ENCODE results near the gene LEKR1.

The LEKR1 gene

GRCh38 chr3:156974931-156975330 lies 148.8 kb downstream of the LEKR1 start:
- H3K27ac Mint-ChIP-seq: no peak overlapping the region
- H3K9me3 Mint-ChIP-seq: no peaks in the 10 kb centered on the region
- H3K36me3 Mint-ChIP-seq (ENCODE audit: low read depth): no peaks in the 10 kb centered on the region
- H3K4me1 Mint-ChIP-seq (ENCODE audit: low read depth): peaks cover 10% of the 10 kb centered on the region
- intact Hi-C loops (cut with micrococcal nuclease): no loop called here
- H3K4me3 Mint-ChIP-seq: no peak overlapping the region
- H3K27me3 Mint-ChIP-seq: no peaks in the 10 kb centered on the region

DNA sequence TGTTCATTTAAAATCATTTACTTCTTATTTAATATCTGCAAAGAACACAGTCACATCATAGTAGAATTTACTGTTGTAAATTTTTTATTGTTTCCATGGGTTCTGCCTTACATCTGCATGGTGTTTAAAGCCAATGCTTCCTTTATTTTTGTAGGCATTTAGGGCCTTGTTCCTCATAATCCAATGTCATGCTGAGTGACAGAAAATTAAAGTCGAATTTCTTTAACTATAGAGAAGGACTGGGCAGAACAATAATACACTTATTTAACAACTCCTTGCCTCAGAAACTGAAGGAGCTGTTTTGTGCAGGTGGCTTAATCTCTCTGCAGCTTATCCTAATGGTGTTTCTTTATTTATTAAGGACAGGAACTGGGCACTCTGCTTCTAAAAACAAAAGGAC lies 149.6 kb downstream of the LEKR1 start:
- H3K9me3 Mint-ChIP-seq: no peaks in the 10 kb centered on the region
- H3K4me3 Mint-ChIP-seq: no peak overlapping the region
- H3K36me3 Mint-ChIP-seq (ENCODE audit: low read depth): no peaks in the 10 kb centered on the region
- intact Hi-C loops (cut with micrococcal nuclease): no loop called here
- peaks cover 10% of the 10 kb centered on the region for H3K4me1 Mint-ChIP-seq (ENCODE audit: low read depth)
- H3K27me3 Mint-ChIP-seq: no peaks in the 10 kb centered on the region
- H3K27ac Mint-ChIP-seq: no peak overlapping the region

DNA sequence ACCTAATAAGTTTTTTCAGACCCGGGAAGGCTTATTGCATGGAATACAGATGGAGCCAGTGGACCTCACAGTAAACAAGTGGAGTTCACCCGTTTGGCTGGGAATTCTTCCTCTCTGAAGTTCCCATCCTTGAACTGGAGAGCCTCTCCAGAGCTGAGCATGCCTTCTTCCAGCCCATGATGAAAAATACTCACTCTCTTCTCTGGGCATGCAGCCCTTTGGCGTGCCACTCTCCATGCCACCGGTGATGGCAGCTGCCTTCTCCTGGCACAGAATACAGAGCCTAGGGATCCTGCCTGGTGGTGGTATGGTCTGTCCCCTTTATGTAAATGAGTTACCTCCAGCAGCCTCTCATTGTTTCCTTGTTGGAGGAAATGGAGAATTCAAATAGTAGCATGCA lies 150.8 kb downstream of the LEKR1 start:
- H3K4me1 Mint-ChIP-seq (ENCODE audit: low read depth): peaks cover 10% of the 10 kb centered on the region
- H3K4me3 Mint-ChIP-seq: no peak overlapping the region
- H3K36me3 Mint-ChIP-seq (ENCODE audit: low read depth): no peaks in the 10 kb centered on the region
- H3K27me3 Mint-ChIP-seq: no peaks in the 10 kb centered on the region
- no peak overlapping the region for H3K27ac Mint-ChIP-seq
- no peaks in the 10 kb centered on the region for H3K9me3 Mint-ChIP-seq
- intact Hi-C loops (cut with micrococcal nuclease): no loop called here

- no peaks in the 10 kb centered on the region for H3K36me3 Mint-ChIP-seq (ENCODE audit: low read depth)
- no peak overlapping the region for H3K4me3 Mint-ChIP-seq
- peak overlapping the region; percentile 78 for H3K27ac Mint-ChIP-seq
- peaks cover under 1% of the 10 kb centered on the region for H3K27me3 Mint-ChIP-seq
- no peaks in the 10 kb centered on the region for H3K9me3 Mint-ChIP-seq
- intact Hi-C loops (cut with micrococcal nuclease): no loop called here
- H3K4me1 Mint-ChIP-seq (ENCODE audit: low read depth): peaks cover 10% of the 10 kb centered on the region
These were observed 152.4 kb downstream of the LEKR1 start for GRCh38 chr3:156978481-156978961.

DNA sequence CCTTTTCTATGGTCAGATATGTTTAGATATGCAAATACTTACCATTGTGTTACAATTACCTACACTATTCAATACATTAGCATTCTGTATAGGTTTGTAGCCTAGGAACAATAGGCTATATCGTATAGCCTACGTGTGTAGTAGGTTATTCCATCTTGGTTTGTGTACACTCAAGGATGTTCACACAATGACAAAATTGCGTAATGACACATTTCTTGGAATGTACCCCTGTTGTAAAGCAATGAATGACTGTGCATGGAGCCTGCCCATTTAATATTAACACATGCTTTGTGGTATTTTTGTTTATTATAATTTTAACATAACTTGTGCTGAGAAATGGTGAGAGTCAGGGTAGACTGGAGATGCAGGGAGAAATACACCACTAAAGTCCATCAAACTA lies 154.9 kb downstream of the LEKR1 start:
- no peak overlapping the region for H3K27ac Mint-ChIP-seq
- H3K27me3 Mint-ChIP-seq: peaks cover 2% of the 10 kb centered on the region
- intact Hi-C loops (cut with micrococcal nuclease): loop anchor here (10.0 kb wide), 1 partner anchor 94 kb away; no protein-coding TSS in a partner anchor
- no peak overlapping the region for H3K4me3 Mint-ChIP-seq
- H3K4me1 Mint-ChIP-seq (ENCODE audit: low read depth): peaks cover 15% of the 10 kb centered on the region
- no peaks in the 10 kb centered on the region for H3K36me3 Mint-ChIP-seq (ENCODE audit: low read depth)
- no peaks in the 10 kb centered on the region for H3K9me3 Mint-ChIP-seq

DNA sequence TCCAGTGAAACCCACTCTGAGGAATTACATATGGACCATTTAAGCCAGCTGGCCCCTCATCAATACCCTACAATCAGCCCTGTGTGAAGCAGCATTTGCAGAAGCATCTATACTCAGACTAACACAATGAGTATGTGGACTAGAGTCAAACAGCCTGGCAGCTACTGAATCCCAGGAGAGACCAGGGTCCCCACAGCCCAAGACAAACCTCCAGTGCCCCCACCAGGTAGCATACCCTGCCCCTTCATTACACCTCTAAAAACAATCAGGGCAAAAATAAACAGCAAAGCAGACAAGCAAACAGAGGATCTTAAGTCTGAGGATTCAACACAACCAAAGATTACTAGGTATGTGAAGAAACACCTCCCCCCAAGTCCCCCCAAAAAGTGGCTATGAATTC lies 157.4 kb downstream of the LEKR1 start:
- Mint-ChIP-seq H3K9me3 (no peaks in the 10 kb centered on the region), H3K4me3 (no peak overlapping the region), H3K27me3 (peaks cover 3% of the 10 kb centered on the region), H3K36me3 (ENCODE audit: low read depth) (no peaks in the 10 kb centered on the region), H3K27ac (no peak overlapping the region), H3K4me1 (ENCODE audit: low read depth) (peaks cover 23% of the 10 kb centered on the region)
- intact Hi-C loops (cut with micrococcal nuclease): loop anchor here (10.0 kb wide), 1 partner anchor 91 kb away; no protein-coding TSS in a partner anchor

DNA sequence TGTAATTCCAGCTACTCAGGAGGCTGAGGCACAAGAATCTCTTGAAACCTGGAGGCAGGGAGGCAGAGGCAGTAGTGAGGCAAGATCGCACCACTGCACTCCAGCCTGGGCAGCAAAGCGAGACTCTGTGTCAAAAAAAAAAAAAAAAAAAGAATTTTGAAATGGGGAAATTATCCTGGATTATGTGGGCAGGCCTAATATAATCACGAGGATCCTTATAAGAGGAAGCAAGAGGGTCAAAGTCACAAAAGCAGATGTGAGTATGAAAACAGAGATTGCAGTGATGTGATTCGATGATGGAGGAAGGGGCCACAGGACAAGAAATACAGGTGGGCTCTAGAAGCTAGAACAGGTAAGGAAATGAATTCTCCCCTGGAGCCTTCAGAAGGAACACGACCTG lies 159.6 kb downstream of the LEKR1 start:
- Mint-ChIP-seq H3K9me3 (no peaks in the 10 kb centered on the region), H3K36me3 (ENCODE audit: low read depth) (no peaks in the 10 kb centered on the region), H3K4me3 (peak overlapping the region; percentile 24), H3K4me1 (ENCODE audit: low read depth) (peaks cover 15% of the 10 kb centered on the region), H3K27ac (peak overlapping the region; percentile 61), H3K27me3 (peaks cover 5% of the 10 kb centered on the region)
- intact Hi-C loops (cut with micrococcal nuclease): loop anchor here (10.0 kb wide), 1 partner anchor 89 kb away; no protein-coding TSS in a partner anchor

DNA sequence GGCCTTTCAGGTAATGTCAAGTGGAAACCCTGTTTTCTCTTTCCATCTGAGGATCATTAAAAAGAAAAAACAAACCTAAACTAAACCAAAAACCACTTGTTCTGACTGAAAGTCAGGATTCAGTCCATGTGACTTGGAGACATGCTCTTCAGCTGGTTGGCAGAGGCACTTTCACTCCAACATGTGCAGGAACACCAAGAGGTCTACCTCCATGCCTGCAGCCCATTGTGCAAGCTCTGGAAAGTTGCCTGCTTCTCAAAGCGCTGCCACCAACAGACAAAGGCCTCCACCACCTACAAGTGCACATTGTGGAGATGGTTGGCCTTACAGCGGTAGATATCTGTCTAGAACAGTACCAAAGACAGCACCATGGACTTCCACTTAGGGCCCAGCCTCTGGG lies 161.8 kb downstream of the LEKR1 start:
- Mint-ChIP-seq H3K9me3 (no peaks in the 10 kb centered on the region), H3K27me3 (peaks cover 11% of the 10 kb centered on the region), H3K4me1 (ENCODE audit: low read depth) (peaks cover 15% of the 10 kb centered on the region), H3K4me3 (no peak overlapping the region), H3K27ac (no peak overlapping the region), H3K36me3 (ENCODE audit: low read depth) (no peaks in the 10 kb centered on the region)
- intact Hi-C loops (cut with micrococcal nuclease): loop anchor here (10.0 kb wide), 1 partner anchor 87 kb away; no protein-coding TSS in a partner anchor

- Mint-ChIP-seq H3K4me1 (ENCODE audit: low read depth) (no peaks in the 10 kb centered on the region), H3K9me3 (no peaks in the 10 kb centered on the region), H3K36me3 (ENCODE audit: low read depth) (no peaks in the 10 kb centered on the region), H3K4me3 (no peak overlapping the region), H3K27me3 (peaks cover 2% of the 10 kb centered on the region), H3K27ac (no peak overlapping the region)
- intact Hi-C loops (cut with micrococcal nuclease): loop anchor here (5.0 kb wide), 1 partner anchor 35 kb away; no protein-coding TSS in a partner anchor
These were observed 171.2 kb downstream of the LEKR1 start for GRCh38 chr3:156997351-156997750.

- Mint-ChIP-seq H3K27me3 (peaks cover 3% of the 10 kb centered on the region), H3K4me1 (ENCODE audit: low read depth) (no peaks in the 10 kb centered on the region), H3K27ac (no peak overlapping the region), H3K4me3 (no peak overlapping the region), H3K36me3 (ENCODE audit: low read depth) (no peaks in the 10 kb centered on the region), H3K9me3 (no peaks in the 10 kb centered on the region)
- intact Hi-C loops (cut with micrococcal nuclease): no loop called here
These were observed 175.2 kb downstream of the LEKR1 start for GRCh38 chr3:157001221-157001957.

DNA sequence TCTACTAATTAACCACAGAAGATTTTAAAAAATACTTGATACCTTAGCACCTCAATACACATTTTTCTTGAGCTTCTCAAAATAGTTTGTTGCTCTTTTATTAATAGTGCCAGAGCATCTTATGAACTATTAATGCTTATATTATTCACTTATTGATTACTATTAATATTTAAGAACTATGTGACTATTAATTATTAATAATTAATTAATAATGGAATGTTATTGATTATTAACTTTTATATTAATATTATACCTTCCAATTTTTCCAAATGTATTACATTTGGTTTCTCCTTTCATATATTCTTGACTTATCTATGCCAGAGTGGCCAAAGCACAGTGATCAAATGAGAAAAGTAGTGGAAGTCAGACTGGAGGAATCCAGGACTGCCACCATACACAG lies 195.5 kb downstream of the LEKR1 start:
- Mint-ChIP-seq H3K9me3 (no peaks in the 10 kb centered on the region), H3K27me3 (no peaks in the 10 kb centered on the region), H3K4me3 (no peak overlapping the region), H3K36me3 (ENCODE audit: low read depth) (no peaks in the 10 kb centered on the region), H3K27ac (no peak overlapping the region), H3K4me1 (ENCODE audit: low read depth) (no peaks in the 10 kb centered on the region)
- intact Hi-C loops (cut with micrococcal nuclease): no loop called here

- no peak overlapping the region for H3K27ac Mint-ChIP-seq
- peaks cover 3% of the 10 kb centered on the region for H3K4me1 Mint-ChIP-seq (ENCODE audit: low read depth)
These were observed 197.1 kb downstream of the LEKR1 start for GRCh38 chr3:157023226-157023625.

GRCh38 chr3:157026091-157026490 lies 199.9 kb downstream of the LEKR1 start:
- peaks cover 16% of the 10 kb centered on the region for H3K4me1 Mint-ChIP-seq (ENCODE audit: low read depth)

More at GRCh38 chr3:157023226-157023625, 197.1 kb downstream of the LEKR1 start:
- intact Hi-C loops (cut with micrococcal nuclease): no loop called here
- H3K27me3 Mint-ChIP-seq: peaks cover 6% of the 10 kb centered on the region
- no peaks in the 10 kb centered on the region for H3K9me3 Mint-ChIP-seq
- H3K36me3 Mint-ChIP-seq (ENCODE audit: low read depth): no peaks in the 10 kb centered on the region
- no peak overlapping the region for H3K4me3 Mint-ChIP-seq

DNA sequence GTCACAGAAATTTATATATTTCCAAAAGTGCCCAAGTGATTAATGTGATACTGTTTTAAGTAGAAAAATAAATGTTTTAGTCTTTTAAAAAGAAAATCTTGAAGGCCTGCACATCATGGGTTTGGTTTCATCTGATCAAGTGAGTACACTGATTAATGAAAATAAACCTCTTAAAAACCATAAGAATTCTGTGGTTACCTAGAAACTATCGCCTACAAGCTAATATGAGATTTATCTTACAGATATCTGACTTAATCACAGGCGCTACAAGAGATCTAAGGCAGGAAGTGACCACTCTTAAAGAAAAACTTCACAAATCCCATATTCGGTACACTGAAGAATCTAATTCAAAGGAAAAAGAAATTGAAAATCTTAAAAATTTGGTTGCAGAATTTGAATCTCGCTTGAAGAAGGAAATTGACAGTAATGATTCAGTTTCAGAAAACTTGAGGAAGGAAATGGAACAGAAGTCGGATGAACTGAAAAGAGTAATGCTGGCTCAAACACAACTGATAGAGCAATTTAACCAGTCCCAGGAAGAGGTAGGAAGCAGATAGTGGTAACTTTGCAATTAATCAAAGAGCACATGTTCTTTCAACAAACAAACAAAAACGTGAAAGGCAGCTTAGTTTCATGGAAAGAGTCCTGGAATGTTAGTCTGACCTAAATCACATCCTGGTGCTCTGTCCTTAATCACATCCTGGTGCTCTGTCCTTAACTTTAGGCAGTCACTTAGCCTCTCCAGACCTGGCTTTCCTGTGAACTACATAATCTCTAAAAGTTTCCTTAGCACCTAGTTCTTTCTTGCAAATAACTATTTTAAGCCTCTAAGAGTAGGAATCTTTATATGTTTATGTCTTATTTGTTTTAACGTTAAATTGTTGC lies 201.9 kb downstream of the LEKR1 start:
- intact Hi-C loops (cut with micrococcal nuclease): no loop called here
- no peaks in the 10 kb centered on the region for H3K9me3 Mint-ChIP-seq
- H3K27ac Mint-ChIP-seq: no peak overlapping the region
- H3K4me3 Mint-ChIP-seq: no peak overlapping the region
- H3K36me3 Mint-ChIP-seq (ENCODE audit: low read depth): no peaks in the 10 kb centered on the region
- H3K27me3 Mint-ChIP-seq: peaks cover 6% of the 10 kb centered on the region
- peaks cover 16% of the 10 kb centered on the region for H3K4me1 Mint-ChIP-seq (ENCODE audit: low read depth)

More at GRCh38 chr3:157026091-157026490, 199.9 kb downstream of the LEKR1 start:
- Mint-ChIP-seq H3K27ac (no peak overlapping the region), H3K4me3 (no peak overlapping the region), H3K9me3 (no peaks in the 10 kb centered on the region), H3K27me3 (peaks cover 6% of the 10 kb centered on the region), H3K36me3 (ENCODE audit: low read depth) (no peaks in the 10 kb centered on the region)
- intact Hi-C loops (cut with micrococcal nuclease): no loop called here

Measured in dendritic cell treated with granulocyte-macrophage colony-stimulating factor and Interleukin-4, amounts not matched to agents 40 ng/mL and 50 ng/mL, for 4 days (primary cell).